ENCODE measurements around the gene BRIP1.
"Not testable (repeated sequence)": the region's sequence is repeated elsewhere in the genome, so short reads cannot be mapped to it uniquely, and the experiment has no call there.

Gene BRIP1

DNA sequence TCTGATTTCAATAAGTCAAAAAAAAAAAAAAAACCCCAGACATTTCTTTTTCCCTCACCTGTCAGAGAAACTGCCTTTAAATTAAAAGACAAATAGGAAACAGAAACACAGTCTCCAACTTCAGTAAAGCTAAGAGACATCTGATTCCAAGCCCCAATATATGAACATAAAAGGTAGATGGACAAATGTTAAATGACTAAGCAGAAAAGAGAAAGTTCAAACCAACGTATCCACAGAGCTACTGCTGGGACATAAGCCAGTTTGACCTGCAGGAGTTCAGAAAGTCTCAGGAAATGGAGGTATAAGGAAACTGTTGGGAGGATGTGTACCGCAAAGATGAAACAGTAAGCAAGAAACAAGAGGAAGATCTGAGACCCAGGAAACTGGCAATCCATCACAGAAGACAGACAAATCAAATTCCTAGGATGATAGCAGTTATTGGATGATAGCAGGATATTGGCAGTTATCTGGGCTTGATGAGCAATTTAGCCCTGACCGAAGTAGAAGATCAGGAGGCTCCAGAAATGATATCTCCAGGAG lies 135.0 kb downstream of the BRIP1 start:
- no peak for DNase-seq (ENCODE audit: low read depth)

DNA sequence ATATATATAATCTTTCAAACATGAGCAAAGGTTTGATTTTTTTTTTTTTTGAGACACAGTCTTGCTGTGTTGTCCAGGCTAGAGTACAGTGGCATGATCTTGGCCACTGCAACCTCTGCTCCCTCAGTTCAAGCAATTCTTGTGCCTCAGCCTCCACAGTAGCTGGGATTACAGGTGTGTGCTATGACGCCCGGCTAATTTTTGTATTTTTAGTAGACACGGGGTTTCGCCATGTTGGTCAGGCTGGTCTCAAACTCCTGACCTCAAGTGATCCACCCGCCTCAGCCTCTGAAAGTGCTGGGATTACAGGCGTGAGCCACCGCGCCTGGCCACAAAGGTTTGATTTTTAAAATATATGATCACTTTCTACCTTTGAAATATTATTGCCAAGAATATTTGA lies 135.5 kb downstream of the BRIP1 start:
- DNase-seq (ENCODE audit: low read depth) = not testable (repeated sequence)

DNA sequence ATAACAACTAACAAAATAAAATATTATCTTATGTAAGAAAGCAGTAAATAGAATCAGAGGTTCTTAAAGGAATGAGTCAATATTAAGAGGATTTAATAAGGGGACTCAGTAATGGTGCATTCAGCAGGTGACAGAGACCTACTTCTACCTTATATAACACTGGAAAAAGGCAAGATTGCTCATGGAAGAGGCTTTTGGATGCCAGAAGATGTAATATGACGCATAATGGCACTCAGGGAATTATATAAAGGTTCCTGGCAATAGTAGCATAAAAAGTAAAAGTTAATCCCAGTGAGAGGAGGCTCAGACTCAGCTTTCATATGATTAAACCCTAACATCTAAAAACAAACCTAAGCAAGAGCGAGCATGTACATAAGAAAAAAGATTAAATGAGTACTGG lies 136.4 kb downstream of the BRIP1 start:
- DNase-seq (ENCODE audit: low read depth) = no peak

DNA sequence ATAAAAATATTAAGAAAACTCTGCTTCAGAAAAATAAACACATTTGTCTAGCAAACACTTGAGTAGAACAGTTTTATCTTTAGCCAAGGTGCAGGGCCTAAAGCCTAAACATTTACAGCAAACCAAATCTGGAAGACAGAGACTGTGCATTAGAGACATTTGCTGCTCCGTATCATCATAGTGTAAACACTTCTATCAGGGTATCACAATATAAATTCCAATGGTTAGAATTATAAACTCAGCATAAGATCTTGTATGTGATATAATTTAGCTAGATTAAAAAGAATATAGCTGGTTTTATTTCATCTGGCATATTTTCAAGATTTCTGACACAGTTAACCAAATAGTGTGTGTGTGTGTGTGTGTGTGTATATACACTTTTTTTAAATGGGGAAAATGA lies 138.6 kb downstream of the BRIP1 start:
- no peak for DNase-seq (ENCODE audit: low read depth)

DNA sequence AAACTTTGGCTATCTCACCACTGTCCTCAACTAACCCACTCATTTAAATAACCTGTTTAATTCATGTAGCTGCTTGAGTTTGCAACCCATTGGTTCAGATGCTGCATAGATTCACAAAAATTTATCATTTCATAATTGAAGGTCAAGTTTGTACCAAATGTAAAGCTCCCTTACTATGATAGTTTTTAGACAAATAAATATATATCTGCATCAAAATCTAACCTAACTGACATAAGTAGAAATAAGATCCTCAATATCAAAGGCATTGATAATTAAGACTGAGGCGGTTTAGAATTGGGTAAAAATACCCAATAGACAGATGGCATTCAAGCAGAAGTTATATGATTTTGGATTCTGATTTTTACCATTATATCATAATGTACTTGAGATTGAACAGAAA lies 139.4 kb downstream of the BRIP1 start:
- DNase-seq (ENCODE audit: low read depth) = no peak

DNA sequence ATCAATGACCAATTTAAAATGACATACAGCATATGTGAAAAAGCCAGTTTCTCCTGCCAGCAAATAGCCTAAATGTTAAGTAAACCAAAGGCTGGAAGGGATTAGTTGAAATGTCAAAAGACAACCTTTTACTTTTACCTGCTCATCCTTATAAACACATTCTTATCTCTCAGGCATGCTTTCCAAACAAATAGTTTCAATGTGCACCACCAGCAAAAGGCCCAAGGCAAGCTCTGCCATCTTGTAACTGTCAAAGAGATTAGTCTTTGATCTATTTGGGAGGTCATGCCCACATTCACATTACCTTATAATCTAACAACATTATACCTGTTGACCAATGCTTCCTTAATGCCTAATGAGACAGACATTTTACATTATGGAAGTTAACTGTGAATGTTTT lies 140.1 kb downstream of the BRIP1 start:
- DNase-seq (ENCODE audit: low read depth) = no peak

DNA sequence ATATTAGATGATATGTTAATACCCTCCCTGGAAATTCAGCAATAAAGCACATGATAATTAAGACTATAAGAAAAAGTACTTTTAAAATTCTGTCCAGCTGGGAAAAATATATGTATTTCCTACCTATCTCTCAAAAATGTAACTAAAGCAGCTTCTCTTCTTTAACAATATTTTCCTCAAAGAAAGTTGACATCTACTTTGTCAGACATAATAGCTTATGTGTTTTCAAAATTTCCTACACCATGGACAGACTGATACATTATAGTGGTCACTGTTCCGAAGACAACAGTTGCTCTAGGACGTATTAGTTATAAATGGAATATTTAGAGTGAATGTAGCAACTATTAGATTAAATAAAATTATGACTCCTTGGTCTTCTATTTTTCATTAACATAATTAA lies 140.9 kb downstream of the BRIP1 start:
- no peak for DNase-seq (ENCODE audit: low read depth)

DNA sequence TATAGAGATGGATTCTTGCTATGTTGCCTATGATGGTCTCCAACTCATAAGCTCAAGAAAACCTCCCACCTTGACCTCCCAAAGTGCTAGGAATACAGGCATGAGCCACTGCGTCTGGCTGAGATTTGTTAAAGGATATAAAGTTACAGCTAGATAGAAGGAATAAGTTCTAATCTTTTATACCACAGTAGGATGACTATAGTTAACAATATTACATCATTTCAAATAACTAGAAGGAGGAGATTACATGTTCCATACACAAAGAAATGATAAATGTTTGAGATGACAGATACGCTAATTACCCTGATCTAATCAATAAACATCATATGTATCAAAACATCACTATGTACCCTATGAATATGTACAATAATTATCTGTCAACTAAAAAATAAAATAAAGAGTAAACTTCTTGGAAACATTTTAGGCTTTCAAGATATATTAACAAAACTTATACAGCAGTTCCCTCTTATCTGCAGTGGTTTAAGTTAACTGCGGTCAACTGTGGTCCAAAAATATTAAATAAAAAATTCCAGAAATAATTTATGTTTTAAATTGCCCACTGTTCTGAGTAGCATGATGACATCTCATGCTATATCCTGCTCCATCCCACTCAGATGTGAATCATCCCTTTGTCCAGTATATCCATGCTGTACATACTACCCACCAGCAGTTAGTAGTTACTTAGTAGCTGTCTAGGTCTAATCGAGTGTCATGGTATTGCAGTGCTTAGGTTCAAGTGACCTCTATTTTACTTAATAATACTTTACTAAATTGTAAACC lies 143.1 kb downstream of the BRIP1 start:
- DNase-seq (ENCODE audit: low read depth) = no peak

DNA sequence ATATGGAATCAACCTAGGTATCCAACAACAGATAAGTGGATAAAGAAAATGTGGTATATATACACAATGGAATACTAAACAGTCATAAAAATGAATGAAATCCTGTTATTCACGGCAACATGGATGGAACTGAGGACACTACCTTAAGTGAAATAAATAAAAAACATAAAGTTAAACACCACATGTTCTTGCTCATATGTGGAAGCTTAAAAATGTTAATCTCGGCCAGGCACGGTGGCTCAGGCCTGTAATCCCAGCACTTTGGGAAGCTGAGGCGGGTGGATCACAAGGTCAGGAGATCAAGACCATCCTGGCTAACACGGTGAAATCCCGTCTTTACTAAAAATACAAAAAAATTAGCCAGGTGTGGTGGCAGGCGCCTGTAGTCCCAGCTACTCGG lies 144.1 kb downstream of the BRIP1 start:
- DNase-seq (ENCODE audit: low read depth) = not testable (repeated sequence)

DNA sequence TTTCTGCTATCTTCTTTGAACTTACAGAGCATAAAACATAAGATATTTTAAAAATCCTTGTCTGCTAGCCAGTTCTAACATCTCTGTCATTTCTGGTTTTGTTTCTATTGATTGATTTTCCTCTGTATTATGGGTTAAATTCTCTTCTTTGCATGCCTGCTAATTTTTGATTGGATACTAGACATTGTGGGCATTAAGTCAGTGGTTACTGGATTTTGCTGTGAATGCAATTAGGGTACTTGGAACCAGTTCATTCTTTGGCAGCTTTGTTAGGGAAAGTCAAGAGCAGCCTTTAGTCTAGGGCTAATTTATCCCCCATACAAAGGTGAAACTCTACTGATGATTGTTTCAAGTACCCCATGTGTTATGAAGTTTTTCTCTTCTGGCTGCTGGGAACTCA lies 145.3 kb downstream of the BRIP1 start:
- DNase-seq (ENCODE audit: low read depth) = no peak

DNA sequence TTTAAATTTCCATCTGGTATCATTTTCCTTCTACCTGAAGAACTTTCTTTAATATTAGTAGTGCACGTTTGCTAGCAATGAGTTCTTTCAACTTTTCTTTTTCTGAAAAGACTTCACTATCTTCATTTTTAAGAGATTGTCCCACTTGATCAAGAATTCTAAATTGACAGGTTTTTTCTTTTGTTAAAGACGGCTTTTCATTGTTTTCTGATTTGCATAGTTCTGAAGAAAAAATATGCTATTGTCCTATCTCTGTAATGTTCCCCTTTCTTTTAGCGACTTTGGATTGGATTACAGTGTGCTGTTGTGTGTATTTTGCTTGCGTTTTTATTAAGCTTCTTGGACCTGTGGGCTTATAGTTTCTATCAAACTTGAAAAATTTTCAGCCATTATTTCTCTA lies 146.0 kb downstream of the BRIP1 start:
- no peak for DNase-seq (ENCODE audit: low read depth)

DNA sequence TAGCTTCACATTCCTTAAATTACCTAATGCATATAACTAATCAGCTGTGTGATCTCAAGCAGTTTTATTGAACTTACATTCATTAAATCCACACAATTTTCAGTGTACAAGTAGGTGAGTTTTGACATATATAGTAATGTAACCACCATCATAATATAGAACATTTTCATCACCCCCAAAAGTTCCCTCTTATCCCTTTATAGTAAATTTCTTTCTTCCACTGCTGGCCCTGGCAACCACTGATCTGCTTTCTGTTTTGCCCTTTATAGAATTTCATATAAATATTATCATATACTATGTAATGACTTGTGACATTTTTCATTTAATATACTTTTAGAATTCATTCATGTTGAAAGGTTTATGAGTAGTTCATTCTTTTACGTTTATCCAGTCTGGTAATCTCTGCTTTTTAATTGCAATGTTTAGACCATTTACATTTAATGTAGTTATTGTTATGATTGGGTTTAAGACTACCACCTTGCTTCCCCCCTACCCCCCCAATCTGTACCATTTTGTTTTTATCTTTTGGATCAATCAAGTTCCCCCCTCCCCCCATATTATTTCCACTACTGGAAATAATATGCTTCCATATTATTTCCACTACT lies 147.0 kb downstream of the BRIP1 start:
- no peak for DNase-seq (ENCODE audit: low read depth)

DNA sequence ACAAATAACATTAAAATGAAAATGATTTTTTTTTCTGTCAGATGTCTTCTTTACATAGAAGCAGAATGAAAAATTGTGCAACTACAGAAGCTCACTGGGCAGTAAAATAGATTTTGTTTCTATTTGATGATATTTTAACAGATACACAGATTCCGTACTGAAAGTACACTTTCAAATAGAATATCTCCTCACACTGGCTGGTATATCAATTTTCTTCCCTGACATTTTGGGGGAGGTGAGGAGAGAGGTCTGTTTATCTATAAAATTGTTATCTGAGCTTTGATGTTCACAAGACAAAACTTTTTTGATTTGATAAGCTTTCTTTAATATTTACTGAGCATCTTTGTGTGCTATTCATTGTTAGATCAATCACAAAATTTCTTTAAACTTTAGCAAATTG lies 148.0 kb downstream of the BRIP1 start:
- no peak for DNase-seq (ENCODE audit: low read depth)

DNA sequence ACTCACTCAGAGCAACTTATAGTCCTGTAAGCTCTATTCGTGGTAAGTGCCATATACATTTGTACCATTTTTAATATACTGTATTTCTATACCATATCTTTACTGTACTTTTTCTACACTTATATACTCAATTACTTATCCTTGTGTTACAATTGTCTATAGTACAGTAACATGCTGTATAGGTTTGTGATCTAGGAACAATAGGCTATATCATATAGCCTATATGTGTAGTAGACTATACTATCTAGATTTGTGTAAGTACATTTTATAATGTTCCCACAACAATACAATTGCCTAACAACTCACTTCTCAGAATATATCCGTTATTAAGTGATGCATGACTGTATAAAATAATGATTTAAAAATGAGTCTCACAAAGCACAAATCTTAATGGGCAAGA lies 149.0 kb downstream of the BRIP1 start:
- no peak for DNase-seq (ENCODE audit: low read depth)

DNA sequence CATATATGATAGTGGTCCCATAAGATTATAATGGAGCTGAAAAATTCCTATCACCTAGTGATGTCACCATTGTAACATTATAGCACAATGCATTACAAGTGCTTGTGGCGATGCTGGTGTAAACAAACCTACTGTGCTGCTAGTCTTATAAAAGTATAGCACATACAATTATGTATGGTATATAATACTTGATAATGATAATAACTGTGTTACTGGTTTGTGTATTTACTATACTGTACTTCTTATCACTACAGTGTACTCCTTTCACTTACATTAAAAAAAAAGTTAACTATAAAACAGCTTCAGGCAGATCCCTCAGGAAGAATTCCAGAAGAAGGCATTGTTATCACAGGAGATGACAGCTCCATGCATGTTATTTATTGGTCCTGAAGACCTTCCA lies 150.3 kb downstream of the BRIP1 start:
- no peak for DNase-seq (ENCODE audit: low read depth)

DNA sequence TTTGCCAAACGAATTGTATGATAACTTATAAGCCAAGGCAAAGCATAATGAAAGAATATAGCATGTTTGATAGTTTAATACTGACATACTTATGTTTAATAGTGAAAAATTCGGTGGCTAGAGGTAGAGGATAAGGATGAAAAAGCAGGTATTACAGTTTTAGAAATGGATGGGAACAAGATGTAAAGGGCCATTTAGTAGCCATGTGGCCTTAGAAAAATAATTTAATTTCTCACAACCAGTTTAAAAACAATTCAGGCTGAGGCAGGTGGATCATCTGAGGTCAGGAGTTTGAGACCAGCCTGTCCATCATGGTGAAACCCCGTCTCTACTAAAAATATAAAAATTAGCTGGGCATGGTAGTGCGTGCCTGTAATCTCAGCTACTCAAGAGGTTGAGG lies 152.8 kb downstream of the BRIP1 start:
- no peak for DNase-seq (ENCODE audit: low read depth)

DNA sequence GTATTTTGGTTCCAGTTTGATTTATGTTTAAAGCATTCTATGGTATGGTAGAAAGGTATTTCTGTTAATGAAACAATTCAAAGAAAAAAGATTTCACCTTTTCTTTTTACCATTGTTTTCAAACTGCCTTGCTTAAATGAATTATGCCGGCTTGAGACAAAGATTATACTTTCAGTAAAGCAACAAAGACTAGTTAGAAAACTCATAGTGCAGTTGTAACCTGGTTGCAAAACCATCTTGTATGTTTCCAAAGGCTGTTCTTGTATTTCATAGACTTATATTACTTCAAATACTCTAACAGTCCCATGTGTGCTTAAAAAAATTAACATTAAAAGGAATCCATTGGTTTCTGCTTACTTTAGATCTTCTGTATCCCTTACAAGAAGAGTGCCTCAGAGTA lies 153.8 kb downstream of the BRIP1 start:
- DNase-seq (ENCODE audit: low read depth) = no peak

DNA sequence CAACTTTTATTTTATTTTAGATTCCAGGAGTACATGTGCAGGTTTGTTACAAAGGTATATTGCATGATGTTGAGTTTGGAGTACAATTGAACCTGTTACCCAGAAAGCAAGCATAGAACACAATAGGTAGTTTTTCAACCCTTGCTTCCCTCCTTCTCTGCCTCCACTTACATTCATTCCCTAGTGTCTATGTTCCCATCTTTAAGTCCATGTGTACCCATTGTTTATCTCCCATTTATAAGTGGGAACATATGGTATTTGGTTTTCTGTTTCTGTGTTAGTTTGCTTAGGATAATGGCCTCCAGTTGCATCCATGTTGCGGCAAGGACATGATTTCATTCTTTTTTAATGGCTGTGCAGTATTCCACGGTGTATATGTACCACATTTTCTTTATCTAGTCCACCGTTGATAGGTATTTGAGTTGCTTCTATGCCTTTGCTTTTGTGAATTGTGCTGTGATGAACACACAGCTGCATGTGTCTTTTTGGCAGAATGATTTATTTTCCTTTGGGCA lies 158.3 kb downstream of the BRIP1 start:
- no peak for DNase-seq (ENCODE audit: low read depth)

DNA sequence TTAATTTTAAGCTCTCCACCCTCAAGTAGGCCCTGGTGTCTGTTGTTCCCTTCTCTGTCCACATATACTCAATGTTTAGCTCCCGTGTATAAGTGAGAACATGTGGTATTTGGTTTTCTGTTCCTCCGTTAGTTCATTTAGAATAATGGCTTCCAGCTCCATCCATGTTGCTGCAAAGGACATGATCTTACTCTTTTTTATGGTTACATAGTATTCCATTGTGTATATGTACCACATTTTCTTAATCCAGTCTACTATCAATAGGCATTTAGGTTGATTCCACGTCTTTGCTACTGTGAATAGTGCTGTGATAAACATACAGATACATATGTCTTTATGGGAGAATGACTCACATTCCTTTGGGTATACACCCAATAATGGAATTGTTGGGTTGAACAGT lies 160.9 kb downstream of the BRIP1 start:
- DNase-seq (ENCODE audit: low read depth) = no peak

DNA sequence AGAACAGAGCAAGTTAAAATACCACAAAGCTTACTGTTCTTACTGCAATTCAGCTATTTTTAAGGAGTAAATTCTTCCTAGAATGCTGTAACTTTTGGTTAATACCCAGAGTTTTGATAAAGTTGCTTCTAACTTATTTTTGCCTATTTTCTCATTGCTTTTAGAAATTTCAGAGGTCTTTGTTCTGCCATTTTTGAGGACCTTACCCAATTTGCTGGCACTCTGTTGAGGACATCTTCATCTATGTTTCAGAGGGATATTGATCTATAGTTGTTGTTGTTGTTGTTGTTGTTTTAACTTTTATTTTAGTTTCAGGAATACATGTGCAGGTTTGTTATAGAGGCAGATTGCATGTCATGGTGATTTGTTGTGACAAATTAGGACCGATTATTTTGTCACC lies 161.3 kb downstream of the BRIP1 start:
- DNase-seq (ENCODE audit: low read depth) = no peak

DNA sequence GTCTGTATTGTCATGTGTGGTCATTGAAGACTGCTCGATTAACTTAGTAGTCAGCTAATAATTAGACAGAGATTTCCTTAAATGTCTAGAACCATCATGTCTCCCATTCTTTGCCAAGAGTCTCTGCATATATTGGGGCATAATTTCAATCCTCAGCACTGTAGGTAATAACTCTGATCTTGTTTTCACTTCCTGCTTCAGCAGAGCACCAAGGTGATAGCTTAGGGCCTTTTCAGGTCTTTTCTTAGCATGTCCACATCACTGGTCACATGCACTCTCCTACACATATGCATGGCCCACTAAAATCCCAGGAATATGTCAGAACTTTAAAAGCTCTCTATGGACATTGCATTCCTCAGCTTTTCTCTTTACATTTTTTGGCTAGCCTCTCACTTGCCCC lies 162.0 kb downstream of the BRIP1 start:
- DNase-seq (ENCODE audit: low read depth) = no peak

DNA sequence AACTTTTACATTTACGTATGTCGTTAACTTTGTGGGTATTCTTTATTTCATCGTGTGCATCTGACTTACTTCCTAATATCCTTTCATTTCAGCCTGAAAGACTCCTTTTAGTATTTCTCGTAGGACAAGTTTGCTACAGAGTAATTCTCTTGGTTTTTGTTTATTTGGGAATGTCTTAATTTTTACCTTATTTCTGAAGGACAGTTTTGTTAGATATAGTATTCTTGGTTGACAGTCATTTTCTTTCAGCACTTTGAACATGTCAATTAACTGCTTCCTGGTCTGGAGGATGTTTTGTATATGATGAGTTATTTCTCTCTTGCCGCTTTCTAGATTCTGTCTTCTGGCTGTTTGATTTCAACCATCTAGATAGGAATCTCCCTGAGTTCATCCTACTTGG lies 163.1 kb downstream of the BRIP1 start:
- DNase-seq (ENCODE audit: low read depth) = no peak

DNA sequence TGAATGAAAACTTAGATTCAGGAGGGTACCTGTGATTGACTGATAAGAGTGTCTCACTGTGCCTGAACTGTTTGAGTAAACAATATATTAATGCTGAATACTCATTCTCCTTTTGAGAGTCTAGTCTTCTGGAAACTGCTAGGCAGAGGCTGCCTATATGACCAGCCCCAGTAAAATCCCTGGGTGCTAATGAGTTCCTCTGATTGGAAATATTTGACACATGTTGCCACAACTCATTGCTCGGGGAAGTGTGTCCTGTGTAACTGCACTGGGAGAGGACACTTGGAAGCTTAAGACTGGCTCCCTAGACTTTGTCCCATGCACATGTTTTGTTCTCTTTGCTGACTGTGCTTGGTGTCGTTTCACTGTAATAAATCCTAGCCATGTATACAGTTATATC lies 163.6 kb downstream of the BRIP1 start:
- DNase-seq (ENCODE audit: low read depth) = no peak

DNA sequence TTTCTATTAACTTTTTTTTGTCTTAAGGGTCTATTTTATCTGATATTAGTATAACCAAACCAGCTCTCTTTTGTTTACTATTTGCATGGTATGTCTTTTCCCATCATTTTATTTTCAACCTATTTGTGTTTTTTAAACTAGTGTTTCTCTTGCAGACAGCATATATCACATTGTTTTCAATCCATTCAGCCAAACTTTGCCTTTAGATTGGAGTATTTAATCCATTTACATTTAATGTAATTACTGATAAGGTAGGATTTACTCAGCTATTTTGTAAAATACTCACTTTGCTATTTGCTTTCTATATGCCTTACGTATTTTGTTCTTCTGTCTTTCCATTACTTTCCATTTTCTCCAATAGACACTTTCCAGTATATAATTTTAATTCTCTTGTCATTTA lies 164.3 kb downstream of the BRIP1 start:
- DNase-seq (ENCODE audit: low read depth) = no peak

Data from stimulated activated CD4-positive, alpha-beta T cell treated with anti-CD3 and anti-CD28 coated beads, Interleukin-2, amount 100 ng/mL, for 4 hours (primary cell).